Sigmoid colon (tissue), 7 donors: ENCODE data around the gene LRRC46. TPM values are rescaled to one million over a fixed set of nuclear protein-coding genes. Genes with fewer than 3 reads are reported as not detected.

Experiments
- DNase-seq: peaks from one replicate; pipeline ENCODE4 v3.0.0-alpha.2; 2019
- H3K27ac ChIP-seq, 4 donors: fragments of 200-600 bp; sonication (generic); one replicate each; pipeline ENCODE4 v1.5.1; 2016 to 2019; ENCODE audit warnings: mild to moderate bottlenecking in 1 of 4
- H3K27me3 ChIP-seq, 3 donors: fragments of 200-600 bp; sonication (generic); one replicate each; pipeline ENCODE4 v1.5.1; 2019; ENCODE audit warnings: mild to moderate bottlenecking in 1 of 3
- H3K36me3 ChIP-seq, 4 donors: fragments of 200-600 bp; sonication (generic); one replicate each; pipeline ENCODE4 v1.5.1; 2016 to 2019
- H3K4me1 ChIP-seq, 4 donors: fragments of 200-600 bp; sonication (generic); one replicate each; pipeline ENCODE4 v1.5.1; 2017 to 2019
- H3K4me3 ChIP-seq, 4 donors: fragments of 200-600 bp; sonication (generic); one replicate each; pipeline ENCODE4 v1.5.1; 2017 to 2019; ENCODE audit warnings: mild to moderate bottlenecking in 2 of 4, moderate library complexity in 1 of 4
- H3K9me3 ChIP-seq, 4 donors: fragments of 200-600 bp in 3 of 4; sonication (generic) in 3 of 4; one replicate each; pipeline versions ENCODE4 v1.5.1 to v1.6.1; 2013 to 2019
- CTCF ChIP-seq, 4 experiments: fragments of 450-650 bp in 3 of 4; fragments of 200-600 bp in 1 of 4; IDR thresholded peaks; one replicate each; pipeline ENCODE4 v1.5.1; 2016 to 2019; ENCODE audit warnings: antibody characterized with exemption in 4 of 4, mild to moderate bottlenecking in 3 of 4, moderate library complexity in 2 of 4
- EP300 ChIP-seq, 4 donors: sonication (generic); formaldehyde crosslinking; IDR thresholded peaks; one replicate each; pipeline ENCODE4 v1.6.1; 2017; ENCODE audit warnings: antibody characterized with exemption in 4 of 4
- POLR2A ChIP-seq, 2 donors: fragments of 450-650 bp; IDR thresholded peaks; one replicate each; pipeline ENCODE4 v1.6.1; 2016; ENCODE audit warnings: antibody characterized with exemption in 2 of 2, mild to moderate bottlenecking in 2 of 2, moderate library complexity in 2 of 2
- POLR2AphosphoS5 ChIP-seq, 4 donors: sonication (generic); formaldehyde crosslinking; IDR thresholded peaks; one replicate each; pipeline ENCODE4 v1.6.1; 2017; ENCODE audit warnings: antibody characterized with exemption in 4 of 4
- WGBS, 2 donors: extraction: QIAGEN DNeasy Blood & Tissue Kit; methylation state at CpG; one replicate each; pipeline ENCODE4 v1.1.7; 2013; 5-methylcytosine and 5-hydroxymethylcytosine counted together
- intact Hi-C: fragments of 100-400 bp; cut with DNase I; formaldehyde crosslinking; loops from one replicate; pipeline ENCODE4 v1.15.1; 2023
- polyA plus RNA-seq, 3 donors: library from polyadenylated mRNA; stranded (reverse); fragments of 200-250 nt; gene quantifications; one replicate each; pipeline ENCODE4 v1.2.3, GENCODE V29; 2013
- total RNA-seq, 4 donors: library from RNA; depleted of rRNA; stranded (reverse); fragments of >200 nt; gene quantifications; one replicate each; pipeline ENCODE4 v1.1.0, GENCODE V29; 2016
- donor health status: healthy with polysubstance abuse.
- donor health status: Bipolar disorder and iron deficiency.
- donor health status: healthy.

LRRC46 gene
- total and polyA plus RNA-seq, 7 donors, result 0.28 to 0.48 (median 0.36) TPM; not detected in 4

DNA sequence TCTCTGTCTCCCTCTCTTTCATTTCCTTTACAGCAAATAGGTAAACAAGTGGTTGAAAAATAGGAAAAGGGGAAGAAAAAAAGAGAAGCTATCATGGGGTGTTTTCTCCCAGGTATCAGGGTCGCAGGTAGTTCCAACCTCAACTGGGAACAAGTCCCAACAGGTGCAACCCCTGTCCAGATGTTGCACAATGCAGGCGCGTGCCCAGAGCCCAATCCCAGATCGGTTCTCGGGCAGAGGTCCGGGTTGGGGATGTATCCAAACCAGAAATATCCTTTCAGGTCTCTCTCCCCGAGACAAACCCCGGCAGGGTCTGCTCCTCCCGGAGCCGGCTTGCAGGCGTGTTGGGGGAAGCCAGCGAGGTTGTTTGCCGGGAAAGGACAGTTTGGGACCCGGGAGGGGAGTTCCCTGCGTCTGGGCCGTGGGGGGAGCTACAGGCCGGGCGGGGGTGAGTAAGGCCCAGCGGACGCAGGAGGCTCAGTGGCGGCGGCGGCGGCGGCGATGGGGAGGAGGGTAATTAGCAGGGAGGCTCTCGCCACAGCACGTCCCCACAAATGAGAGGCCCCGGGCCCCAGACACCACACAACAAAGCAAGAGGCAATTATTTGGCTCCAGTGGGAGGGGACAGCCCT lies 40.7 kb downstream of the LRRC46 start:
- Histone ChIP-seq H3K27ac (no peak overlapping the region), H3K4me3 (no peak overlapping the region), H3K36me3 (no peaks in the 10 kb centered on the region), H3K9me3 (no peaks in the 10 kb centered on the region), H3K4me1 (peaks cover 0 to 6% (median 2%) of the 10 kb centered on the region in 4 donors), H3K27me3 (peaks cover 7 to 79% (median 47%) of the 10 kb centered on the region in 3 donors)
- WGBS, 2 donors, result 37 to 72% methylated on average over 29 of the region's 29 CpGs
- TF ChIP-seq POLR2AphosphoS5 (IDR thresholded peaks at IDR 0.05), result no peak
- no peak for TF ChIP-seq CTCF (IDR thresholded peaks at IDR 0.05)
- TF ChIP-seq POLR2A (IDR thresholded peaks at IDR 0.05), result no peak
- no peak for TF ChIP-seq EP300 (IDR thresholded peaks at IDR 0.05)
- intact Hi-C loops, result no loop called here
- no peak for DNase-seq

GRCh38 chr17:47872651-47873161 lies 41.2 kb downstream of the LRRC46 start:
- peaks cover 7 to 83% (median 47%) of the 10 kb centered on the region in 3 donors for H3K27me3 ChIP-seq
- WGBS, 2 donors, result 63 to 76% methylated on average over 15 of the region's 15 CpGs
- H3K36me3 ChIP-seq, result no peaks in the 10 kb centered on the region
- H3K9me3 ChIP-seq, result no peaks in the 10 kb centered on the region
- H3K27ac ChIP-seq, result no peak overlapping the region
- H3K4me1 ChIP-seq, result peaks cover 0 to 6% (median 2%) of the 10 kb centered on the region in 4 donors
- TF ChIP-seq CTCF (IDR thresholded peaks at IDR 0.05) (no peak), POLR2A (IDR thresholded peaks at IDR 0.05) (no peak), EP300 (IDR thresholded peaks at IDR 0.05) (no peak), POLR2AphosphoS5 (IDR thresholded peaks at IDR 0.05) (no peak)
- intact Hi-C loops, result no loop called here
- no peak for DNase-seq
- no peak overlapping the region for H3K4me3 ChIP-seq

DNA sequence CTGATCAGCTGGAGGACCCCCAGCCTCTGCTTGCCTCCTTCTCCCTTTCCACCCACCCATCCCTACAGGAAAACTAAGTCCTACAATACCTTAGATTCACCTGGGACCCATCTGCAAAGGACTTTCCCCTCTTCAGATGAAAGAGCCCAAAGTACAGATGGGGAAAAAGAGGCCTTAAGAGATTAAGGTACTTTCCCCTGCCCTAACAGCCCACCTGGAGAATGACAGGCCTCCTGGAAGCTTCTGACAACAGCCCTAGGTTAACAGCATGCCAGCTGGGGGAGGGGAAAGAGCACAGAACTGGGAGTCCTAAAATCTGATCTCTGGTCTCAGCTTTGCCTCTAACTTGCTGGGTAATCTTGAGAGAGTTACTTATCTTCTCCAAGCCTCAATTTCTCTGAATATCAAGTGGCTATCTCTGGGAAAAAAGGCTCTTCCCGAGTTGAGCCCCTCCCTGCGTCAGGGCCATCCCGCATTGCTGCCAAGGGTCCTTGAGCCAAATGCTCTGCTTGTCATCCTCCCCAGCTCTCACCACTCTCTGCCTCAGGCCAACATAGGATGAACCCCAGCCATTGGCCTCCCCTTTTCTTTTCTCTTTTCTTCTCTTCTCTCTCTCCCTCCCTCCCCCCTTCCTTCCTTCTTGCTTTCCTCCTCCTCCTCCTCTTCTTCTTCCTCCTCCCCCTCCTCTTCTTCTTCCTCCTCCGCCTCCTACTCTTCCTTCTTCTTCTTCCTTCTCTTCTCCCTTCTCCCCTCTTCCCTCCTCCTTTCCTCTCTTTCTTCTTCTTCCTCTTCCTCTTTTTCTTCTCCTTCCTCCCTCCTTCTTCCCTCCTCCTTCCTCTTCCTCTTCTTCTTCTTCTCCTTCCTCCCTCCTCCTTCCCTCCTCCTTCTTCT lies 42.0 kb downstream of the LRRC46 start:
- Histone ChIP-seq H3K36me3 (no peaks in the 10 kb centered on the region), H3K9me3 (no peaks in the 10 kb centered on the region), H3K4me3 (no peak overlapping the region), H3K27ac (no peak overlapping the region), H3K27me3 (peaks cover 7 to 82% (median 47%) of the 10 kb centered on the region in 3 donors), H3K4me1 (peaks cover 0 to 6% (median 2%) of the 10 kb centered on the region in 4 donors)
- whole genome bisulfite sequencing, 2 donors, result 68 to 78% methylated on average over 4 of the region's 4 CpGs
- TF ChIP-seq EP300 (IDR thresholded peaks at IDR 0.05) (no peak), POLR2A (IDR thresholded peaks at IDR 0.05) (no peak), POLR2AphosphoS5 (IDR thresholded peaks at IDR 0.05) (no peak), CTCF (IDR thresholded peaks at IDR 0.05) (no peak)
- DNase-seq, result no peak
- intact Hi-C loops, result no loop called here

DNA sequence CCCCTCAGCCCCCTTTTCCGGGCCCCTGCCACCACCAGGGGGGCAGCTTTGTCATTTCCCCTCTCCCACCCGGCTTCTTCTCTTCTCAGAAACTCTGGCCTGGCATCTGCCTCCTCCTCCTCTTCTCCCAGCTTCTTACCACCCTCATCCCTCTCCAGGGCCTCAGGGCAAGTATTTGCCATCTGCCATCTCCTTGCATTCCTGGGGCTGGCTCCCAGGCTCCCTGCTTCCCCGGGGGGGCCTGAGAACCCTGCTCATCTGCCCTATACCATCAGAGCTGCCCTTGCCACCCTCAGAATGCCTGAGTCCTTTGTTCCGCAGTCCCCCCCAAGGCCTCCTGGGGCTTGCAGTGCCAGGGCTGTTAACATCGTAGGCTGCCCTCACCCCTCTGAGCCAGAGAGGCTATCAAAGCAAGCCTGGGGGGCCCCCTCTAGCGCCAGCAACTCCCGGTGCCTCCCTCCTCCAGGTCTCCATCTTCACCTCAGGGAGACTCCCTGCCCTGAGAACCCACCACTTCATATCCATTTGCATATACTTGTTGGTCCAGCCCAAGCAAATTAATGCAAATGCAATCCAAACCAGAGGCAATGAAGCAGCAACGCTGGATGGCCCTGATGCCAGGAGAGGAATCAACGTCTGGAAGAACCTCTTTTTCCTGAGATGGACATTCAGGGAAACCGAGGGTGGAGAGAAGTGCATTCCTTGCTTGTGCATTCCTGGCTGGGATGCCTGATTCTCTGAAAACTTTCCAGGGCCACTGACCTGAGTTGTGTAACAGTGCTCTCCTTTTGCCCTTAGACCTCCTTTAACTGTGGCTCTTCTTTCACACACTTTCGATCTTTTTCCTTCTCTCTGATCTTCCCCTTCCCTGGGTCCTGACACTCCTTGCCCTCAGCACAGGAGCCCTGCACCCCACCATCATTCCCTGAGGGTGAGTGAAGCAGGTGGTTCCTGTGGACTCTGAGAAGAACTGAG lies 43.8 kb downstream of the LRRC46 start:
- no peak overlapping the region for H3K4me3 ChIP-seq
- no peak for DNase-seq
- H3K4me1 ChIP-seq, result peaks cover 0 to 6% (median 2%) of the 10 kb centered on the region in 4 donors
- 67 to 75% methylated on average over 11 of the region's 11 CpGs for WGBS, 2 donors
- intact Hi-C loops, result no loop called here
- TF ChIP-seq EP300 (IDR thresholded peaks at IDR 0.05) (no peak), POLR2A (IDR thresholded peaks at IDR 0.05) (no peak), POLR2AphosphoS5 (IDR thresholded peaks at IDR 0.05) (no peak), CTCF (IDR thresholded peaks at IDR 0.05) (no peak)
- no peaks in the 10 kb centered on the region for H3K9me3 ChIP-seq
- H3K27me3 ChIP-seq, result peaks cover 7 to 64% (median 40%) of the 10 kb centered on the region in 3 donors
- no peaks in the 10 kb centered on the region for H3K36me3 ChIP-seq
- no peak overlapping the region for H3K27ac ChIP-seq
